ACHN (cell line): ENCODE data around the gene CRX.
"Not testable (repeated sequence)": the region's sequence is repeated elsewhere in the genome, so short reads cannot be mapped to it uniquely, and the experiment has no call there.

Experiments used
- DNase-seq: peaks from one replicate; pipeline ENCODE4 v3.0.0-alpha.2; 2015
- in situ Hi-C: cut with HindIII; loops from 2 replicates; pipeline ENCODE4 v1.10.0; 2017; ENCODE audit warnings: low sequenced_read_pairs, low pct_ligation_motif_present, low pct_unique_long_range_greater_than_20kb

Gene CRX

DNA sequence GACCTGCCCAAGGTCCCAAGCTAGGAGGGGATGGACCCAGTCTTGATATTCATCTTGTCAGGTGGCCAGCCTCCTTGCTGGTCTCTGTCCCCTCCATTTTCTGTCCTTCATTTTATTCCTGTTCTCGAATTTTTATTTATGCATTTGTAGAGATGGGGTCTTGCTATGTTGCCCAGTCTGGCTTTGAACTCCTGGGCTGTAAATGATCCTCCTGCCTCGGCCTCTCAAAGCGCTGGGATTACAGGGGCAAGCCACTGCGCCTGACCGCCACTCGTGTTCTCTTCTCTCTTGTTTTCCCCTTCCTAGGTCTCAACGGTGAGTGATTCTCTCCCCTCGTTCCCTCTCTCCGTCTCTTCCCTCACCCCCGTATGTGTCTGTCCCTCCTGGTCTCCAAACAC, 26.7 kb downstream of the CRX start:
- in situ Hi-C loops, result no loop called here
- DNase-seq, result no peak

DNA sequence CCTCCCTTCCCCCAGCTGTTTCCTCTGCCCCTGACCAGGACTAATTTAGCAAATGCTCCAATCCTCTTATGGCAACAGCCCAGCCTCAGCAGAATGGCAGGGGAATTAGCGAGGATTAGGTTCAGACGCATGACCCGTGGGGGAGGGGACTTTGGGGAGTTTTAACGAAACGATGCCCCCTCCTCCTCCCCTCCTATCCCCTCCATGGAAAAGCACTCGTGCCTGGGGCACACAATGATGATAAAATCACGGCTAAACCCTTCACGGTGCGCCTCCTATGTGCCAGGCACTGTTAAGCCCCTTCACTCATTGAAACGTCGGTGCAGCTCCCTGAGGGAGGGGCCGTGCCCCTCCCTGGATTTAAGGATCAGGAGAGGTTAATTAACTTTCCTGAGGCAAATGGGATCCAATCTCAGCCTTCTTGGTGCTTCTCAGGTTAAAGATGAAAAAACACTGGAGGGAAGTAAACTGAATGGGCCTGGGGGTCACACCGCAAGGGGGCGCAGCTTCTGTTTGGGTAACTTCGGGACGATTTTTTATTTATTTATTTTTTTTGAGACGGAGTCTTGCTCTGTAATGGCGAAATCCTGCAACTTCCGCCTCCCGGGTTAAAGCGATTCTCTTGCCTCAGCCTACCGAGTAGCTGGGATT, 27.2 kb downstream of the CRX start:
- DNase-seq, result peak; percentile 9
- in situ Hi-C loops, result no loop called here

DNA sequence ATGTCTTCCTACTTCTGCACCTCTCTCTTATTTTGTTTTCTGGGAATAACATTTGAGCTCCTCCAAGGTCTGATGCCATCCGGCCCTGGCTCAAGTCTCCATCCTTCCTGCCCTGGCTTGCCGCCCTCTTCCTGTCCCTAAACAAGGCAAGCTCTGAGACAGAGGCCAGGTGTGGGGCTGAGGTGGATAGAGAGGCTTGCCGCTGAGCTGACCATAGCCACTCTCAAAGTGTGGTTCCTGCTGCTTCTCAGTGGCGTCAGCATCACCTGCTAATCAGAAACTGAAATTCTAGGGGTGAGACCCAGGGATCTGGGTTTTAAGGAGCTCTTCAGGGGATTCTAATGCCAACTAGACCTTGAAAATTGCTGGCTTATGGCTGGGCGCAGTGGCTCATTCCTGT, 31.3 kb downstream of the CRX start:
- no peak for DNase-seq
- in situ Hi-C loops, result no loop called here

DNA sequence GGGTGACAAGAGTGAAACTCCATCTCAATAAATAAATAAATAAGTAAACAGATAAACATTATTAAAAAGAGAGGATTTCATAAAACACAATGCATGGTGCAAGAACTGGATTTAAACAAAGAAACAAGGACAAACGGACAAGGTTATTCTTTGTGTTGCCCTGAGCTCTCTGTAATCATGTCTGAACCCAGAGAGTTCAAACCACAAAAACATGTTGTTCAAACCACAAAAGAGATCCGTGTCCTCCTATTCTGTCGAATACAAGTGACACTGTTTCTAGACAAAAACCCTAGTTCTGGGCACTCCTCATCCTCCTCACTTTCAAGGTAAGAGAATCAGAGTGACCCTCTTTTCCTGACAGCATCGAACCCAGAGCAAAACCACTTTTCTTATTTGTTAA, 32.7 kb downstream of the CRX start:
- in situ Hi-C loops, result no loop called here

DNA sequence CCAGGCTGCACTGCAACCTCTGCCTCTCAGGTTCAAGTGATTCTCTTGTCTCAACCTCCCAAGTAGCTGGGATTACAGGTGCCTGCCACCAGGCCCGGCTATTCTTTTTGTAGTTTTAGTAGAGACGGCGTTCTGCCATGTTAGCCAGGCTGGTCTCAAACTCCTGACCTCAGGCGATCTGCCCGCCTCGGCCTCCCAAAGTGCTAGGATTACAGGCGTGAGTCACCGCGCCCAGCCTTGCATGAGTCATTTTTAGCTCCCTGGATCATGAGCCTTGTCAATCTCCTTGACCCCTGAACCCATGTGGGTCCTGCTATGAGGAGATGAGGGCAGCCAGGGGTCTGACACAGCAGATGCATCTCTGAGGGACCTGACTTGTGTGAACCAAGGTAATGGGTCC, 36.5 kb downstream of the CRX start:
- DNase-seq, result peak; percentile 4
- in situ Hi-C loops, result not testable (repeated sequence)

More for the DNA sequence above, 32.7 kb downstream of the CRX start:
- DNase-seq, result no peak

DNA sequence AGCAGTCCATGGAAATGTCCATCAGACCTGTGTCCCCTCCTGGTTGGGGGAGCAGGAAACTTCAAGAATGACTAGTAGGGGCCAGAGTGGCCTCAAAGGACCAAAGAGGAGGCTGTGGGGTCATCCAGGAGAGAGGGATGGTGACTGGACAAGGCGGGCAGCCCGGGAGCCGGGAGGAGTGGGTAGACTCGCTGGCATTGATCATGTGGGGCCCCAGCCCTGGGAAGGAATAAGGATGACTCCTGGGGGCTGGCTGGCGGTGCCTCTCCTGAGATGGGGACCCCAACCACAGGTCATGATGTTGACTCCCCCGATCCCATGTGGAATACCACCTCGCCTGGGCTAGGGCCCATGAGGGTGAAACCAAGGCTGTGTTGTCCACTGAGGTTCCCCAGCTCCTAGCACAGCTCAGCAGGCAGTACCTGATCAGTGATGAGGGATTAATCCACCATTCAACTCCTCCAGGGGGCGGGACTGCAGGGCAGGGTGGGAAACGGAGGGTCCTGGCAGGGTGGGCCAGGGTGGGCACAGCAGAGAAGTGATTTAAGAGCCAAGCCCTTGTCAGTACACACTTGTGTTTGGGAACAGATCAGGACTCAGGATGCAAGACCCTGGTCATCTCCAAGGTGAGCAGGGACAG, 37.0 kb downstream of the CRX start, which contains the start of gene TPRX2:
Gene TPRX2 (plus strand): TSS at position 590 of the 640 bp plus-strand sequence. CDS start 12 bp downstream, at position 602.
- in situ Hi-C loops, DNase-seq: not testable (repeated sequence)

DNA sequence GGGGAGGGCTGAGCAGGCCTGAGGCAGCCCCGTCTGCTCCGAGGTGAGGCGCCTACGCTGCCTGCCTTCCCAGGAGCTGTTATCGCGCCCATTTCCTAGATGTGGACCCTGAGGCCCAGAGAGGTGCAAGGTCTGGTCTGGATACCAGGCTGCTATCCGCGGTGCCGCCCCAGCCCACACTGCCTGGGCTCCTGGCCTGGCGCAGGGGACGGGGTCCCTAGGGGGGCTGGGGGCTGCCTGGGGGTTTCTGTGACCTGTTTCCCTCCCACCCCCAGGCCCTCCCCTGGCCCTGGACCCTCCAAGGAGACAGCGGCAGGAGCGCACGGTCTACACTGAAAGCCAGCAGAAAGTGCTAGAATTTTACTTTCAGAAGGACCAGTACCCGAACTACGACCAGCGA, 38.1 kb downstream of the CRX start:
- in situ Hi-C loops, DNase-seq: not testable (repeated sequence)

DNA sequence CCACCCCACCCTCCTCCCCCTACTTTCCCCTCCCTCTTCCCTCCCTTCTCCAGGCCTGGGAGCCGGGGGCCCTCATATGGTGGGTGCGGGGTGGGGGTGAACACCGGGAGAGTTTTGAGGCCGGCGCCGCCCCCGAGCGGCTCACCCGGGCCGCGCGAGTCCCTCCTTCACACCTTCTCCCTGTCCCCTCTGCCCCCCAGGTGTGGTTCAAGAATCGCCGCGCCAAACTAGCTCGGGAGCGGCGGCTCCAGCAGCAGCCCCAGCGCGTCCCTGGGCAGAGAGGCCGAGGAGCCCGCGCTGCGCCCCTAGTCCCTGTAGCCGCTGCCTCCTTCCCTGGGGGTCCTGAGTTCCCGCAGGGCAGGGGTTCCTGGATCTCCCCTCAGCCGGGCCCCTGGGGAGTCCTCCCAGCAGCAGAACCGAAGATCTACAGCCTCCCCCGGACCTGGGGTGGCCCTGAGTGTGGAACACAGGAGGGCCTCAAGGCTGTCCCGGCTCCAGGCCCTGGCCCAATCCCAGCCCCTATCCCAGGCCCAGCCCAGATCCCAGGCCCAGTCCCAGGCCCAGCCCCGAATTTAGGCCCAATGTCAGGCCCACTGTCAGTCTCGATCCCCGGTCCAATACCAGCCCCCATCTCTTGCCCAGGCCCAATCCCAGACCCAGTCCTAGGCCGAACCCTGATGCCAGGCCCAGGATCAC, 39.0 kb downstream of the CRX start:
- no peak for DNase-seq
- in situ Hi-C loops, result no loop called here

DNA sequence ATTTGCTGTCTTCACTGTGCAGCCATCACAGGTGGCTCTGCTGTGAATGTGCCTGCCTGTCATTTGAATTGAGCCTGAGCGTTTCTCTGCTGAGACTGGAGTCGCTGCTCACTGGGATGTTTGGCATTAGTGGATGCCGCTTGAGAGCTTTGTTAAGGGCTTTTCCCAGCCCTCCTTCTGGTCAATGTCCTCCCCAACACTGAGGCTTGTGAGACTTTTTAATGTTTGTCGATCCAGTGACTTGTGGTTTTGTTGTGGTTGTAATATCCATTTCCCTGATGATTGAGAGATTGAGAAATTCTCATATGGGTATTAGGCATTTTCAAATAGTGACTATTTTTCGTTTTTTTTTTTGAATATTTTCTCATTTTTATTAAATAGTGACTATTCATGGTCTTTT, 39.9 kb downstream of the CRX start:
- in situ Hi-C loops, result no loop called here
- no peak for DNase-seq

DNA sequence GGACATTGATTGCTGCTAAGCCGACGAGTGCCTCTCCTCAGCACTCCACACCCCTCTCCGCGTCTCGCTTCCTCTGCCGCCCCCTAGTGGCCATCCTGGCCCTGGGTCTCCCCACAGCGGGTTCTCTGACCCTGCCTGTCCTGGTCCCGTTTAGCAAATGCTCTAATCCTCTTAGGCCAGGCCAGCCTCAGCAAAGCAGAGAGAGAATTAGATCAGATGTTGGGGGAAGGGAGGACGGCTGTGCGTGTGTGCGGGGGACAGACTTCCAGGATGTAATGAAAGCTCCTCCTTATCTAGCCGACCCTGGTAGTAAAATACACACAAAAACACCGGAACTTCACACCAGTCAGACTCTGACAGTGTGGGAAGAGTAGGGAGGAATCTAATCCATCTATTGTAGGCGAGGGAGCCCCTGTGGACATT, 41.8 kb downstream of the CRX start:
- in situ Hi-C loops, result no loop called here
- peak; percentile 63 for DNase-seq

DNA sequence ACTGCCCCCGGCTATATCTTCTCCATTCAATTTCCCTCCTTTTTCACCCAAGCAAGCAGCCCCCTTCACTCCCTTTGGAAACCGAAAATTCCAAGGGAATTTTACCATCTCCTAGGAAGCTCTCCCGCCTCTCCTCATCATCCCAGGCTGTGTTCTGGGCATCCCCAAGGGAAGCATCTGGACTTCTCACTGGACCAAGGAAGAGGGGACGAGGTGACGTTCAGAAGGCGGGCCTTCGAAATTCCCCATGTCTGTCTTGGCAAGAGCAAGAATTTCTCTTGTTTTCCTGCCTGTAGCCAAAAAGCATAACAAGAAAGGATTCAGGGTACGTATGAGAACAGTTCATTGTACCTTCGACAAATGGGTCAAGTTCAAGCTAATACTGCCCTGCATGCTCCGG, 43.4 kb downstream of the CRX start:
- DNase-seq, result no peak
- in situ Hi-C loops, result no loop called here

DNA sequence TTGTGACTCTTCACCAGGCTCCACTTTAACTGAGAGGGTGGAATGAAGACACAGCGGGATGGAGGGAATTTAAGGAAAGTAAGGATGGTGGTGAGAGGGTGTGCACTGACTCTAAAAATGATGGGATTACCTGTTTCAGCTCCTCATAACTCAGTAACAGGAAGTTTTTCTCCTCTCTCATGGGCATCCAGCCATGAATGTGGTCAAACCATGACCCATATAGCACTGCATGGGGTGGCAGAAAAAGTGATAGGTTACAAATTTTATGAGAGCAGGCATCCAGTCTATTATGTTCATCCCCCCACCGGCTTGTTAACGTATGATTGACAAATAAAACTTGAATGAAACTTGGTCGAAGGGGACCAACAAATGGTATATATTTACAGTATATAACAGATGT, 57.2 kb downstream of the CRX start:
- no peak for DNase-seq
- in situ Hi-C loops, result no loop called here

DNA sequence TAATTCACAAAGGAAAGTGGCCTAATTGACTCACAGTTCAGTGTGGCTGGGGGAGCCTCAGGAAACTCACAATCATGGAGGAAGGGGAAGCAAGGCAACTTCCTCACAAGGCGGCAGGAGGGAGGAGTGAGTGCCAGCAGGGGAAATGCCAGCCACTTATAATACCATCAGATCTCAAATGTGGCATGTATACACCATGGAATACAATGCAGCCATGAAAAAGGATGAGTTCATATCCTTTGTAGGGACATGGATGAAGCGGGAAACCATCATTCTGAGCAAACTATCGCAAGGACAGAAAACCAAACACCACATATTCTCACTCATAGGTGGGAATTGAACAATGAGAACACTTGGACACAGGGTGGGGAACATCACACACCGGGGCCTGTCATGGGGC, 57.6 kb downstream of the CRX start:
- in situ Hi-C loops, DNase-seq: not testable (repeated sequence)

DNA sequence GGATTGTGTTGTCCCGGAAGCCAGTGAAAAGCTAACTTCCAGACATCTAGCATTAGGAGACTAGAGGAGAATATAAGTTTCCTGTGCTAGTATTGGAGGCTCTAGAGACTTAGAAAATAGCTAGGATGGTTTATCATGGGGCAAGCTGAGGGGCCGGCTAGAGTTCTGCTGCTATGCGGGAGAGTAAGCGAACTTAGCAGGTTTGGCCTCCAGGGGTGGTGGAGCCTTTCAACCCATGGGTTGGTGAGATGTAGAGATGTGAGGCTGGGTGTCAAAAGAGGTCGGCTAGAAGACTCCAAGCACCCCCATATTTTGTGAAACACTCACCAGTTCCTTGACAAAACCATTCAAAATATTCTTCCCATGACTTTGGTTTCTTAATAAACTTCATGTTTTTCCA, 60.0 kb downstream of the CRX start:
- DNase-seq, result no peak
- in situ Hi-C loops, result no loop called here

DNA sequence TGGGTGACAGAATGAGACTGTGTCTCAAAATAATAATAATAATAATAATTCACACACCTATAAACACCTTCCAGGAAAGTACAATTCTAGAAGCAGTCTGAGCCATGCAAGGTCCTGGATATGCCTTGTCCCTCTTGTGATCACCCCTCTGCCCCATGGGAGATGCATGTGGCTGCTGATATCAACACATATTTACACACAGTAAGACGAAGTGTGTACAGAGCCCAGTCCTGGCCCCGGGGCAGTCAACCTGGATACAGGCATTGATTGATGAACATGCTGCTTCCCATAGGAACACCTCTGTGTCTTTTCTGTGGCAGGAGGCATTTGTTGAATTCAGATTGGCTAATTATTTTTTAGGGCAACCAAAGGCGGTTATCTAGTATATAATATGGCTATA, 61.2 kb downstream of the CRX start:
- in situ Hi-C loops, result no loop called here
- DNase-seq, result no peak

DNA sequence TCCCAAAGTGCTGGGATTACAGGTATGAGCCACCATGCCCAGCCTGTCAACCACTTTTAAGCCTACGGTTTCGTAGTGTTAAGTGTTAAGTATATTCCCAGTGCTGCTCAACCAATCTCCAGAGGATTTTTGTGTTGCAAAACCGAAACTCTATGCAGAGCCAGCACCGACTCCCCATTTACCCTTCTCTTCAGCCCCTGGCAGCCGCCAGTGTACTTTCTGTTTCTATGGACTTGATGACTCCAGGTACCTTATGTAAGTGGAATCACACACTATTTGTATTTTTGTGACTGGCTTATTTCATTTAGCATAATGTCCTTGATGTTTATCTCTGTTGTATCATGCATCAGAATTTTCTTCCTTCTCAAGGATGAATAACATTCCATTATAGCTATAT, 63.3 kb downstream of the CRX start:
- no peak for DNase-seq
- in situ Hi-C loops, result no loop called here

DNA sequence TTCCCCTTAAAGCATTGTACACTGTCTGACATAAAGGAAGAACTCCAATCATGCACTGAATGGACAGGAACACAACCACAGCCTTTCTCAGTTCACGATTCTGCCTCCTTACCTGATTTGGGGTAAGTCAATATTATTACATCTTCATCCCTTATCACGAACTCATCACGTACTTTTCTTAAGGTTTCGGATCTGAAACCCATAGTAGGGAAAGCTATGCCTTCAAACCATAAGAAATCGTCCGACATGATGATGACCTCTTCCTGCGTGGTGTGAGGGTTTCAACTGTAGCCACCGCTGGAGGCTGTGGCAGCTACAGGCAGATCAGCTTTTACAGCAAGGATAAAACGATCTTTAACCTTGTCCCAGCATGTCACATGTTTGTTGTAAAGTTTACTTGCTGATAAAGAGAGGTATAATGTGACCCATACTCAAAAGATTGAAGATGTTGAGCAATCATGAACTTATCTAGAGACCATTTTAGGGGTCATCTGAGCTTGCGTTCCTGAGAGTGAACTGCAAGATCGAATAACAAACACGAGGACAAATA, 64.3 kb downstream of the CRX start, which contains the start of gene SULT2A1:
Gene SULT2A1 (minus strand): TSS at position 306 of the 550 bp plus-strand sequence. CDS start 58 bp downstream, at position 248.
- no peak for DNase-seq

DNA sequence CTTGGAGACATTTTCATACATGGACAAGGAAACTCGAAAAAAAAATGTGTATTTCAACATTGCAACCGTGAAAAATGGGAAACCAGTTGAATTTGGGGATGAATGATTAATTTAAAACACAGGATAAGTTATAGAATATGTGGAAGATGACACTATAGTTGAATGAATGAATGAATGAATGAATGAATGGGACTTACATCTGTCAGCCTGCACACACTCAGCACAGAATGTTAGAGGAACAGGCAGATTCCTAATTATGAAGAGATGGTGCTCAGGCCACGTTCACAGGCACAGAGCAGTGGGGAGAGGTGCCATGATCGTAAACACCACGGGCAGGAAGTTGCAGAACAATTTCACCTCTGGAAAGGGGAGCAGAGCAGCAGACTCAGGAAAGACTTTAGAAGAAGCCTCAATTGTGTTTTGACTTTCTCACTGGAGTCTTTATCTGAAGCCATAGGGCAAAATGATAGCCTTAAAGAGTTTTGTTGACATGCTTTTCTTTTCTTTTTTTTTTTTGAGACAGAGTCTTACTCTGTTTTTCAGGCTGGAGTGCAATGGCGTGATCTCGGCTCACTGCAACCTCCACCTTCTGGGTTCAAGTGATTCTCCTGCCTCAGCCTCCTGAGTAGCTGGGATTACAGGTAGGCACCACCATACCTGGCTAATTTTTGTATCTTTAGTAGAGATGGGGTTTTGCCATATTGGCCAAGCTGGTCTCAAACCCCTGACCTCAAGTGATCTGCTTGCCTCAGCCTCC, 69.3 kb downstream of the CRX start:
- in situ Hi-C loops, result no loop called here
- no peak for DNase-seq

More for the DNA sequence above, 64.3 kb downstream of the CRX start, which contains the start of gene SULT2A1:
- in situ Hi-C loops, result no loop called here

DNA sequence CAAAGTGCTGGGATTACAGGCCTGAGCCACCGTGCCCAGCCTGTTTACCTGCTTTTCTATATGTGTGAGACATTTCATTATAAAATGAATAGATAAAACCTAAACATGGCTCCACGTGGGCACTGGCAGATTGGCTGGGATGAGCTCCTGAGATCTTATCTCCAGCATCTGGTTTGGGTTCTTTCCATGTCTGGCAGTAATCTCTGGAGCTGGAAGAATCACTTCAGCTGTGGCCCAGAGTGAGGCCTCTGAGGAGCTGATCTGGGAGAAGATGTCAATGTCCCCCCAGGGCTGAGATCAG, 69.8 kb downstream of the CRX start:
- in situ Hi-C loops, result no loop called here
- no peak for DNase-seq
